ENCODE data around the gene USP6NL. TPM values are rescaled to one million over a fixed set of nuclear protein-coding genes. Genes with fewer than 3 reads are reported as not detected.
A peak's percentile ranks its signal among the peaks of the same experiment; 100 is the strongest.

The USP6NL gene
- total RNA-seq, 1 experiment from 2014 or later: 27.5 TPM

DNA sequence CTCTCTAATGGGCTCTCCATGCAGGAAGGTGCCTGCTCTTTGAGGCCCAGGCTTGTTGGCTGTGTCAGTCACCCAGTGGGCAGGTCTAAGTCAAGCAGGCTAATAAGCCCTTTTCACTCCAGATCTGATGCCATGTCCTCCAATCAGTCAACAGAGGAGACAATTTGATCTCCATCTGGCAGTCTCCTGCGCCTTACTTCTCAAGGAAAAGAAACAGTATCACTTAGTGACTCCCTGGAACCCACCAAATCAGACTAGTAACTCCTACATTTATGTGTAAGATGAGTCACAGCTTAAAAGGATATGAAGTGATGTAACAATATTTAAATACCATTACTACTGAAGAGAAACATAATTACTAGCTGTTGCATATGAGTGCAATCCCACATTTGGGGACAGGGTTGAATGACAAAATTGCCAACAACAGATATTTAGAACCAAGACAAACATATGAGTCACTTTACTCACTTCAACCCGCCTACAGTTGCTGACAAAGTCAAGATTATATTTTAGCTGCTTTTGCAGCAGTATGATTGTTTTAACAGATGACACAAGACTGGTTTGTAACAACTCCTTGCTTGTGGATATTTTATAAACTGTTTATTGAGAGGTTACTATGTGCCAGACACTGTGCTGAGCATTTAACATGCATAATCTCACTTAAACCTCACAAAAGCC lies 72.1 kb downstream of the USP6NL start:
- no peak for DNase-seq
- H3K27ac Mint-ChIP-seq (ENCODE audit: unreplicated experiment): peak overlapping the region; percentile 57
- intact Hi-C loops (cut with micrococcal nuclease; ENCODE audit: unreplicated experiment): no loop called here

DNA sequence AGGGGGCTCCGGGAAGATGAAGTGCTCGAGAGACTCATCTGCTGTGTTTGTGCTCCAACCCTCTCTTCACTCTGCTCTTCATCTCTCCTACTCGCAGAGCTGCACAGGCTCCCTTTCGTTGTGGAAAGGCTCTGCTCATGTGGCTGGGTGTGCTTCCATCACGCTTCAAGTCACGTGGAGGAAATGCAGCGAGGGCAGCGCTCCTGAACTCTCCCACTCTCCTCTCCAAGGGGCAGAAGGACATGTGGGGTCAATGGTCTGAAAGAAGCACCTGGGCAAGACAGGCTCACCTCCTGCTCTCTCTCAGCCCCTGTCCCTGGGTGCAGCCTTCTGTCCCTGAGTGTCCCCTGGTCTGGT lies 72.6 kb downstream of the USP6NL start:
- TF ChIP-seq CTCF (IDR thresholded peaks at IDR 0.05; ENCODE audit: unreplicated experiment): no peak
- H3K27me3 Mint-ChIP-seq (ENCODE audit: unreplicated experiment): no peaks in the 10 kb centered on the region
- DNase-seq: no peak
- H3K9me3 Mint-ChIP-seq (ENCODE audit: low read depth, unreplicated experiment): no peaks in the 10 kb centered on the region
- intact Hi-C loops (cut with micrococcal nuclease; ENCODE audit: unreplicated experiment): no loop called here
- CTCF ChIA-PET: interaction anchor here (1.5 to 2.0 kb wide), 2 partner anchors 13 to 69 kb away, joined by 4 read pairs; no protein-coding TSS in a partner anchor
- BruUV-seq (replicated peaks): no TSS peak
- peak overlapping the region; percentile 57 for H3K27ac Mint-ChIP-seq (ENCODE audit: unreplicated experiment)
- H3K36me3 Mint-ChIP-seq (ENCODE audit: insufficient read depth, unreplicated experiment): no peaks in the 10 kb centered on the region
- H3K4me3 Mint-ChIP-seq (ENCODE audit: low read depth, unreplicated experiment): no peak overlapping the region
- peaks cover 28% of the 10 kb centered on the region for H3K4me1 Mint-ChIP-seq (ENCODE audit: low read depth, unreplicated experiment)

More for the DNA sequence above, 72.1 kb downstream of the USP6NL start:
- H3K9me3 Mint-ChIP-seq (ENCODE audit: low read depth, unreplicated experiment): no peaks in the 10 kb centered on the region
- H3K4me3 Mint-ChIP-seq (ENCODE audit: low read depth, unreplicated experiment): no peak overlapping the region
- TF ChIP-seq CTCF (IDR thresholded peaks at IDR 0.05; ENCODE audit: unreplicated experiment): no peak
- CTCF ChIA-PET: interaction anchor here (0.6 to 2.0 kb wide), 4 partner anchors 9 to 281 kb away, joined by 3 to 4 read pairs (median 4); no protein-coding TSS in a partner anchor
- no peaks in the 10 kb centered on the region for H3K27me3 Mint-ChIP-seq (ENCODE audit: unreplicated experiment)
- peaks cover 23% of the 10 kb centered on the region for H3K4me1 Mint-ChIP-seq (ENCODE audit: low read depth, unreplicated experiment)
- no peaks in the 10 kb centered on the region for H3K36me3 Mint-ChIP-seq (ENCODE audit: insufficient read depth, unreplicated experiment)
- BruUV-seq (replicated peaks): no TSS peak

GRCh38 chr10:11536228-11536627 lies 75.2 kb downstream of the USP6NL start:
- no TSS peak for BruUV-seq (replicated peaks)
- intact Hi-C loops (cut with micrococcal nuclease; ENCODE audit: unreplicated experiment): no loop called here
- Mint-ChIP-seq H3K4me1 (ENCODE audit: low read depth, unreplicated experiment) (peaks cover 38% of the 10 kb centered on the region), H3K9me3 (ENCODE audit: low read depth, unreplicated experiment) (no peaks in the 10 kb centered on the region), H3K36me3 (ENCODE audit: insufficient read depth, unreplicated experiment) (no peaks in the 10 kb centered on the region), H3K27ac (ENCODE audit: unreplicated experiment) (no peak overlapping the region), H3K4me3 (ENCODE audit: low read depth, unreplicated experiment) (no peak overlapping the region), H3K27me3 (ENCODE audit: unreplicated experiment) (no peaks in the 10 kb centered on the region)
- CTCF ChIA-PET: no interaction called here
- DNase-seq: no peak
- TF ChIP-seq CTCF (IDR thresholded peaks at IDR 0.05; ENCODE audit: unreplicated experiment): no peak

GRCh38 chr10:11535346-11535959 lies 76.0 kb downstream of the USP6NL start:
- intact Hi-C loops (cut with micrococcal nuclease; ENCODE audit: unreplicated experiment): no loop called here
- no peaks in the 10 kb centered on the region for H3K36me3 Mint-ChIP-seq (ENCODE audit: insufficient read depth, unreplicated experiment)
- BruUV-seq (replicated peaks): no TSS peak
- H3K27ac Mint-ChIP-seq (ENCODE audit: unreplicated experiment): no peak overlapping the region
- DNase-seq: no peak
- no peak overlapping the region for H3K4me3 Mint-ChIP-seq (ENCODE audit: low read depth, unreplicated experiment)
- TF ChIP-seq CTCF (IDR thresholded peaks at IDR 0.05; ENCODE audit: unreplicated experiment): no peak
- H3K4me1 Mint-ChIP-seq (ENCODE audit: low read depth, unreplicated experiment): peaks cover 38% of the 10 kb centered on the region
- H3K27me3 Mint-ChIP-seq (ENCODE audit: unreplicated experiment): no peaks in the 10 kb centered on the region
- CTCF ChIA-PET: no interaction called here
- no peaks in the 10 kb centered on the region for H3K9me3 Mint-ChIP-seq (ENCODE audit: low read depth, unreplicated experiment)

Measured in Calu3 (cell line).